Suppressor macrophage (primary cell): ENCODE measurements around the gene ZNRD2.

Experiments used
- DNase-seq, 4 experiments: peaks; one replicate each; pipeline ENCODE4 v3.0.0-alpha.2; 2020 to 2022

The ZNRD2 gene

DNA sequence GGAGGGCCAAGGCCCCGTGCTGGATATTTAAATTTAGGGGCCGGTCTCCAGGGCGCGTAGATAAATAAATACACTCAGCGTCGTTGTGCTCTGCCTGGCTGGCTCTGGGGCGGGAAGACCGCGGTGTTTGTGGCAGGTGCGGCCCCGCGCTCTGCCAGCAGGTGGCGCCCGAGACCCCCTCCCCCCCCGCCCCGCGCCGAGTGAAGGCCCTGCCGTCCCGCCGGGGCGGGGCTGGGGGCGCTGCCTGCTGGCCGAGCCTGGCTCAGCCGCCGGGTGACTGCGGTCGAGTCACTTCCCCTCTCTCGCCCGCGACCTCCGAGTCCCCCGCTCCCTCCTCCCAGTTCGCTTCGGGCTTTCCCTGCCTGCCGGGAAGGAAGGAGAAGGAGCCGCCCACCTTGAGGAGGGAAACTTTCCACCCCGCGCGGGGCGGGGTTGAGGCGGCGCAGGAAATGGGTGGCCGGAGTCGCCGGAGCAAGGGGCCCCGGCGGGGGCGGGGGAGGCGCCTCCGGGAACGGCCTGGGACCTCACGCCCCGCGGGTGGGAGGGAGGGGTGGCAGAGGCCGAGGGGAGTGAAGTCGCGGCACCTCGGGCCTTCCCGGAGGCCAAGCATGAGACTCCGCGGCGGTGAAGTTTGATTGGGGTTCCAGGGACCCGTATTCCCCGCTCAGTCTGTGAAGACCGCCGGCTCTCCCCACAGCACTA, 4.0 kb downstream of the ZNRD2 start:
- DNase-seq, result peak; percentile 98 to 99 (median 99)

DNA sequence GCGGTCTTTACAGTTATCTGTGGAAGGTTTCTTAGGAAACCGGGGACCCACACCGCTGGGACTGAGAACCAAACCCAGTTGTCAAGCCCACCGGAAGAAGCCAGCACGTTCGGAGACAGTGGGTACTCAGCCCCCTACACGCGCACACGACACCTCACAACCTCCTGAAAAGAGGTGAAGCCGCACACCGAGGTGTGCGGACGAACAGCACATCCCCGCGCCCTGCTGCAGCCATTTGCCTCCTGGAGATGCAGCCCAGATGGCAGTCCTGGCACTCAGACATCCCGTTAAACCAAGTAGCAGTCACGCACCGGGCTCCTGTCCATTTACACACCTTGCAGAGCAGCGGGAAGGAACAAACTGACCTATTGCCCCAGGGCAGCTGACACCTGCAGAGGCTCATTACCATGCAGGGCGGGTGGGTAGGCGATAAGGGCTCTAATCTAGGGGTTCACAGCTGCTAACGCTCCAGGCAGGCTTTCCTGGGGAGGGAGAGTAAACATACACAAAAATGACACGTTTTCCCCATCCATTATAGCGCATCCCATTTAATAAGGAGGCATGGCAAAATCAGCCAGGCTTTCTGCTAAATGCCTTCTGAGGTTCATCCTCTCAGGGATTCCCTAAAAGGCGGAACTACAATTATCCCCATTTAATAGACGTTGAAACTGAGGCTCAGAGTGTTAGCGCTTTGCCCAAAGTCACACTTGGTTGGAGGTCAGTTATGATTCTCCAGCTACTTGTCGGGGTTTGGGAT, 4.7 kb downstream of the ZNRD2 start:
- peak in 2 of 4 experiments; percentile 24 to 39 for DNase-seq

DNA sequence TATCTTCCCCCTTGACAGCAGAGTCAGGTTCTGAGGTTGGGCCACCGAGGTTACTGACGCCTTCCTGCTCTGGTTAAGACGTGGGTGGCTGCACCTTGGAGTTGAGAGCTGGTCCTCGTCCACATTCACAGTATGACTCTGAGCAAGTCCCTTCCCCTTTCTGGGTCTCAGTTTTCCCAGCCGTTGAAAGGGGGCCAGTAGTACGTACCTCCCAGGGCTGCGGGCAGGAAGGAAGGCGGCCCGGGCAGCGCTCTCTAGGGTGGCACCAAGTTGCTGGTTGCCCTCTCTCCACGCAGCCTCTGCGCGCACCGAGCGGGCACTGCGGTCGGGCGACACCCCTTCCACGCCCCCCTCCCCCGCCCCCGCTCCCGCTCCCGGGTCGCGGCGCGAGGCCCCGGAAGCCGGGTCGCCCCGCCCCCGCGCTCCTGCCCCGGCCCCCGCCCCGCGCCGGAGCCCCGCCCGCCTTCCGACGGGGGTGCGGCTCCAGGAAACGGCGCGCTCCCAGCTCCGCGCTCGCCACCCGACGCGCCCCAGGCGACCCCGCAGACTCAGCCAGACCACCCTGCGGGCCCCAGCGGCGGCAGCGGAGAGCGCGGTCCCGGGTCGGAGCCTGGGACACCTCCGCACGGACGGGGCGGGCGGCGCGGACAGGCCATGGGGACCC, 5.4 kb downstream of the ZNRD2 start, which contains the start of gene EHBP1L1:
Gene EHBP1L1, plus strand, starts transcription at position 486 of the 664 bp plus-strand sequence. CDS start 250 bp downstream, outside the sequence.
- DNase-seq, result peak; percentile 77 to 95 (median 92)

DNA sequence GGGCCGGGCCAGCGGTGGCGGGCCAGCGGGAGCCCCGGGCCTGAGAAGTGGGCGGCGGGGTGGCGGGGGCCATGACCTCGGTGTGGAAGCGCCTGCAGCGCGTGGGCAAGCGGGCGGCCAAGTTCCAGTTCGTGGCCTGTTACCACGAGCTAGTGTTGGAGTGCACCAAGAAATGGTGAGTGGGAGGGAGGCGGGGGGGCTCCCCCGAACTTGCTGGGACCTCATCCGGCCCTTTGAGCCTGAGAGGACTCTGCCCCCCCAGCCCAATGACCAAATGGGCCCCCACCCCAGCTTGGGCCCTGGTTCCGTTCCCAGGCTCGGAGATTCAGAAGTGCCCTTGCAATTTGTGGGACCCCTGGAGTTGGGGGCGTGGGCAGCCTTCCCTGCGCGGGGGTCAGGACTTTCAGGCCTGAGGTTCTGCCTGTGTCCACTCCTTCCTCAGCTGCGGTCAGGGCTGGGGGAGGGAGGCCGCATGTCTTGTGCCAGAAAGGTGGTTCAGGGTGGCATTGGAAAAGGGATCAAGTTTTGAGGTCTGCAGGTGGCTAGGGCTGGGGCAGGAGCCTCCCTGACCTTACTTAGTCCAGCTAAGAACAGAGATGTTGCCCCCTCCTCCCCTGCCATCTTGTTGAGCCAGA, 6.1 kb downstream of the ZNRD2 start:
- peak; percentile 40 to 79 (median 70) for DNase-seq

DNA sequence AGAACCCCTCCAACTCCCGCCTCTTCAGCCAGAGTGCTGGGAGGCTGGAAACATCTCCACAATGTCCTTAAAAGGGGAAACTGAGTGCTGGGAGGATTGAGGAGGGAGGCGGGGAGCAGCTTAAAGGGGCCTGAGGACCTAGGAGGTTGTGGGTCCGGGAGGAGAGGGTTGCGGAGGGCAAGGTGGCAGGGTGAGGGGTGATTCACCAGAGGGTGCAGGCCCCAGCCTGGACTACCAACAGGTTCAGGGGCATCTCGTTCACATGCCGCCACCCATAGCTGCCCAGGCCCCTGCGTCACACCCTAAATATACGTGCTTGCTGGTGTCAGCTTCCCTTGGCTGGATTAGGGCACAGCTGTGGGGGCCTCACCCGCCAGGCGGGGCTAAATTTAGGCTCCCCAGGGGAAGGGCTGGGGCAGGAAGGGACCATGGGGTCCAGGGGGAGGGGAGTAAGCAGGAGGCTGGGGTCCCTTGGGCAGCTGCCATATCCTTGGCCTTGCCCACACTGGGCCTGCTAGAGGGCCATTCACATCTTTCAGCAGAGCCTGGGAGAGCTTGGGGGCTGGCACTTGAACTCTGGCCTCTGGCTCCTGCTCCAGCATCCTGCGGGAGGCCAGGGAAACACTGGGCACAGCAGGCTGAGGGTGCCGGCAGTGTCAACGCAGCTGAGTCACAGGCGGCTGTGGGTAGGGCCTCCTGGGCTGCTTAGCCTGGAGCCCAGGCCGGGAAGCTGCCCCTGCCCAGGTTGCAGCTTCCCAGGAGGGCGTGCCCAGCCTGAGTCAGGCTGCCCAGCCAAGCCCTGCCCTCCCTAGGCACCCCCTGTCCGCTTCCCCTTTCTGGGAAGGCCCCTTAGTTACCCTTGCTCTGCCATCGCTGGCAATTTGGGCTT, 6.8 kb downstream of the ZNRD2 start:
- peak; percentile 92 to 96 (median 94) for DNase-seq

DNA sequence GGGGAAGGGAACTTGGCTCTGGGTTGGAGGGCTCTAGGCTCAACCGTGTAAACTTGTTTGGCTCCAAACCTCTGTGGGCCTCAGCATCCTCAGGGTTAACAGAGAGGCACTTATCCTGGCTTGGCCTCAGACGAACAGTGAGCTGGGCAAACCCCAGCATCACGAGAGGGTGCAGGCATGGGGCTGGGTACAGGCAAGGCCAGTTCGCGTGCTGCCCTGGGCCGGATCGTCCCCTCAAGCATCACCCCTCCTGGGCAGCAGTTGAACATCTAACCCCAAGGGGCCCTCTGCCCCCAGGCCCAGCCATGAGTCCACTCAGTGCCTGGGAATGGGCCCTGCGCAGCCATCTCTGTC, 7.5 kb downstream of the ZNRD2 start:
- no peak for DNase-seq

DNA sequence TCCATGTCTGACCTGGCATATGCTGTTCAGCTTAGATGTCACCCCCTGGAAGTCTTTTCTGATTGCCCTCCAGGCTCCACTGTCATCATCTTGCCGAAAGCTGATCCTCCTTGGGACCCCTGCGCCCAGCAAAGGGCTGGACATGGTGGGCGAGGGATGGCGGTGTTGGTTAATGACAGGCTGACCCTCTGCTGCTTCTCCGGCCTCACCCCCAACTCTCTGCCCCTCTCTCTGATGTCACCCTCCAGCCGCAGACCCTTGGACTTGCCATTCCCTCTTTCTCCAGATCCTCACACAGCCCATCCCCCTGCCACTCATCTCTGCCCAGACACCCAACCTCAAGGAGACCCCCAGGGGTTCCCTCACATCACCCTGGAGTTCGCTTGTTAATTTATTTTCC, 7.9 kb downstream of the ZNRD2 start:
- DNase-seq, result no peak

DNA sequence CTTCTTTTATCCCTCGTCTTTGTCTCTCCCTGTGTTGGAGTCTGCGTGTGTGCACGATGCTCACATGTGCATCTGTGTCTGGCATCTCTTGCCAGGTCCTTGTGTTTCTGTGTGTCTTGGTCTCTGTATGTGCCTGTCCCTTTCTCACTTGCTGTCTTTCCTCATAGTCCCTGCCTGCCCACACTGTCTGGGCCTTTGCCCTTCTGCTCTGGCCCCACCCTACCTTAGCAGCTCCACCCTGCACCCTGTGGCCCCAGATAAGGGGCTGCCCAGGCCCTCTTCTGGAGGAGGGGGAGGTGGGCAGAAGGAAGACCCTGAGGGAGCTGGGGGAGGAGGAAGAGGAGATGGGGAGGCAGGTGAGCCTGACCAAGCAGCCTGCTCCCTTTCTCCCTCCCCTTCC, 8.4 kb downstream of the ZNRD2 start:
- DNase-seq, result no peak

DNA sequence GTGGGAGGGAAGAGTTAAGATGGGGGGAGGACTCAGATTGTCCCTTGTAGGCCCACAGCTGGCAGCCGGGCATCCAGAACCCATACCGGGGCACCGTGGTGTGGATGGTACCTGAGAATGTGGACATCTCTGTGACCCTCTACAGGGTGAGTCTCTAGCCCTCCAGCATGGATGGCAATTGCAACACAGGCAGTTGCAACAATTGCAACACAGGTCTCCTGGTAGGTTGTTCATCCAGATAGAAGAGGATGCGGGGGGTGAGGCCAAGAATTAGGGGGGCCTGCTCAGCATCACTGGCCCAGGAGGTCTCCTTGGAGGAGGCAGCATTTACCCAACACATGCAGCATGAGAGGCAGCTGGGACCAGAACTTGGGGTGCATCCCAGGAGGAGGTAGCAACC, 9.0 kb downstream of the ZNRD2 start:
- DNase-seq, result no peak

DNA sequence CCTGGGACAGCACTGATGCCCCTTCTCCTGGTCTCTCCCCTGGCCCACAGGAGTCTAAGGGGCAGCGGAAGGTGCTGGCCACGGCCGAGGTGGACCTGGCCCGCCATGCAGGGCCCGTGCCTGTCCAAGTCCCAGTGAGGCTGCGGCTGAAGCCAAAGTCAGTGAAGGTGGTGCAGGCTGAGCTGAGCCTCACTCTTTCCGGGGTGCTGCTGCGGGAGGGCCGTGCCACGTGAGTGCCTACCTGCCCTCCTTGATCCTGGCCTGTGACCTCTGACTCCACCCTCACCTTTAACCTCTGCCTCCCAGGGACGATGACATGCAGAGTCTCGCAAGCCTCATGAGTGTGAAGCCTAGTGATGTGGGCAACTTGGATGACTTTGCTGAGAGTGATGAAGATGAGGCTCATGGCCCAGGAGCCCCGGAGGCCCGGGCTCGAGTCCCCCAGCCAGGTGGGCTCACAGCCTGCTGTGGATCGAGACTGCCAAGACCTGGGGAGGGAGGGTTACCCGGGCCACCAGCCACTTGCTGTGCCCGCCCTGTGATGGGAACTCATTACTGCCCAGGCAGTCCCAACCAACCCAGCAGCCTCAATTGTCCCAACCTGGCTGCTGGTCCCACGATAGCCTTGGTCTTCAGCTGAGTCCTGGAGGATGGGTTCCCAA, 9.9 kb downstream of the ZNRD2 start:
- no peak for DNase-seq

DNA sequence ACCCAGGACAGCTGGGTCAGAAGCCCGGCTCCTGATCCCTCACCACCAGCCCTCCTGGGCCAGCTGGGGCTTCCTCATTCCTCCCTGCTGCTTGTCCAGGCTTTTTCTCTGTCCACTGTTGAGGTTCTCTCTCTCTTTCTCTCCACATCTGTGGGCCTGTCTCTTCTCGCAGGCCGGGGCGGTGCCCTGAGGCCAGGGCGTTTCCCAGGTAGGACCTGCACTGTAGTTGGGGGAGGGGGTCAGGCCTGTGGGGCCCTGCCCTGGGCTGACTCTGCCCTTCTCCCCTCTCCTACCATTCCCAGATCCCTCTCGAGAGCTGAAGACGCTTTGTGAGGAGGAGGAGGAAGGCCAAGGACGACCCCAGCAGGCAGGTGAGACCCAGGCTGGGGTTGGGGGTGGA, 10.5 kb downstream of the ZNRD2 start:
- DNase-seq, result no peak

DNA sequence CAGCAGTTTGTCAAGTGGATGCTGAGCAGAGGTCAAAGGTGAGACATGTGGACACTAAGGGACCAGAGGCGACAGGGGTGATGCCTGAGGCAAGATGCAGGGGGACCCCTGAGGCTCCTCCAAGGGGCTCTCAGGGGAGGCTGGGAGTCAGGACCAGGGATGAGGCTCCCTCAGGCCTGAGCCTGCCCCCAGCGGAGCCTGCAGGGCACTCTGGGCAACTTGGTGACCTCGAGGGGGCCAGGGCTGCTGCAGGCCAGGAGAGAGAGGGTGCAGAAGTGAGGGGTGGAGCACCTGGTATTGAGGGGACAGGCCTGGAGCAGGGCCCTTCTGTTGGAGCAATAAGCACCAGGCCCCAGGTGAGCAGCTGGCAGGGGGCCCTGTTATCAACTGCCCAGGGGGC, 11.7 kb downstream of the ZNRD2 start:
- no peak for DNase-seq

DNA sequence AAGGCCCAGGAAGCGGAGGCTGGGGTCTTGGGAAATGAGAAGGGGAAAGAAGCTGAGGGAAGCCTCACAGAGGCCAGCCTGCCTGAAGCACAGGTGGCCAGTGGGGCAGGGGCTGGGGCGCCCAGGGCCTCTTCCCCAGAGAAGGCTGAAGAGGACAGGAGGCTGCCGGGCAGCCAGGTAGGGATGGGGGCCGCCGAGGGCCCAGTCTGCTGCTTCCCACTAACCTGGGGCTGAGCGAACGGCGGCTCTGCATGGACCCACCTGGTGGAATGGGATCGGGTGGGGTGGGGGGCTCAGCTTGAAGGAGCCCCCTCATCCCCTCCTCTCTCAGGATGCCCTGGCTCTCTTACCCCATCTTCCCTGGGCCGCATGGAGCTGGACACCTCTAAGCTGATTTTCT, 13.3 kb downstream of the ZNRD2 start:
- DNase-seq, result no peak

DNA sequence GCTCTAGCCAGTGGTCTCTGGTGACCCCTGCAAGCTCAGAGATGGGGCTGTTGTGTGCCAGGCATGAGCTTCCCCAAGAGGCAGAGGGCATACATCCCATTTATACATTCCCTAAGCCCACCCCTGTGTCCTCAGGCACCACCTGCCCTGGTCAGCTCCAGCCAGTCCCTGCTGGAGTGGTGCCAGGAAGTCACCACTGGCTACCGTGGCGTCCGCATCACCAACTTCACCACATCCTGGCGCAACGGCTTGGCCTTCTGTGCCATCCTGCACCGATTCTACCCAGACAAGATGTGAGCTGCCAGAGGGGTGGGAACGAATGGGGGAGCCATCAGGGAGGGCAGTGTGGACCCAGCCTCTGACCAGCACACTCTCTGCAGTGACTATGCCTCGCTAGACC, 13.8 kb downstream of the ZNRD2 start:
- no peak for DNase-seq

DNA sequence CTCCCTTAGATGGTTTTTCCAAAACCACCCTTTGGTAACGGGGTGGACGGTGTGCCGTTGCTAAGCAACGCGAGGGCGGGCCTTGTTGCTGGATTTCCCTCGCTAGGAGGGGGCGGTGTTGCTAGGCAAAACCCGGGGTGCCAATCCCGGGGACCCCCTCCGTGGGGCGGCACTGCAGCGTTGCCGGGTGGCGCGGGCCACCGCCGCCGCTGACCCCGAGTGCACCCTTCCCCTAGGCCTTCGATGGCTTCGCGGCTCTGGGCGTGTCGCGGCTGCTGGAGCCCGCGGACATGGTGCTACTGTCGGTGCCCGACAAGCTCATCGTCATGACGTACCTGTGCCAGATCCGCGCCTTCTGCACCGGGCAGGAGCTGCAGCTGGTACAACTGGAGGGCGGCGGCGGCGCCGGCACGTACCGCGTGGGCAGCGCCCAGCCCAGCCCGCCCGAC, 14.5 kb downstream of the ZNRD2 start:
- no peak for DNase-seq

DNA sequence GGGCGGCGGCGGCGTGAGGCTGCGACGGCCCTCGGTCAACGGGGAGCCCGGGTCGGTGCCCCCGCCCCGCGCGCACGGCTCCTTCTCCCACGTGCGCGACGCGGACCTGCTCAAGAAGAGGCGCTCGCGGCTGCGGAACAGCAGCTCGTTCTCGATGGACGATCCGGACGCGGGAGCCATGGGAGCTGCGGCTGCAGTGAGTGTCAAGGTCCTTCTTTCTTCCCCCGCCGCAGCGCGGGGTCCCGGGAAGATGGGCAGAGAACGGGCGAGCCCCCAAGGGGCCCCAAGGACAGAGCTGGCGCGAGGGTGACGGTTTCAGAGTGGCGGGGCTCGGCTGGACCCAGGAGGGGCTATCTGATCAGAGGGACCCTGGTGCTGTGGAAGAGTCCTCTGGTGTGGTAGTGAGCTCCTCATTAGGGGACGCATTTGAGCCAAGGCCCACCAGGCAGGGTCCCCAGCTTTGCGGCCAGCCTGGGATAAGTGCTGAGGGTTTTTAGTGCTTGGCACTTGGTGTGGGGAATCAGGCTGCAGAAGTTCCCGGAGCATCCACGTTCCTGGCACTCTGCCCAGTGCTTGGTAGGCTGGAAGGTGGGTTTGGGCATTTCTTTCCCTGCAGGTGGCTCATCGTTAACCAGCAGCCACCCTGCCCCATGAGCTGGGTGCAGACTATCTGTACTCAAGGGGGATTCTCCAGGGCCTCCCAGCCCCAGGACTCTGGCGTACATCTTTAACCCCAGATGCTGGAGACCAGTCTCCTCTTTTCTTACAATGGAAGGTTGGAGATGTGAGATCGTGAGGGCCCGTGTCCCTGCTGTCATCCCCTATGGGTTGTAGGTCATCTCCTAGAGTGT, 15.3 kb downstream of the ZNRD2 start:
- DNase-seq, result no peak

DNA sequence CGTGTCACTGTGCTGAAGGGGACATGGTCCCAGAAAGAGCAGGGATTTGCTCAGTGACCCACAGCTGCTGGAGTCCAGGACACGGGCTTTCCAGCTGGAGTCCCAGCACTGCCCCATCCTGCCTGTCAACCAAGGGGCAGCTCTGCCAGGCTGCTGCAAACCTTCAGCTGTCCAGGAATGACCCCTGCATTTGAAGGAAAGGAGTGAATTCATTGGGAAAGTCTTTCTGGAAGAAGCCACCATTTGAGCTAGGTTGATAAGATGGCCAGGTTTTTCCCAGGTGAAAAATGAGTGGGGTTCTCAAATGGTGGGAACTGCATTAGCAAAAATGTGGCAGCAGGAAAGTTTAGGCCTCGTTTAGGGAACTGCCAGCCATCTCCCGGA, 16.0 kb downstream of the ZNRD2 start:
- DNase-seq, result no peak

DNA sequence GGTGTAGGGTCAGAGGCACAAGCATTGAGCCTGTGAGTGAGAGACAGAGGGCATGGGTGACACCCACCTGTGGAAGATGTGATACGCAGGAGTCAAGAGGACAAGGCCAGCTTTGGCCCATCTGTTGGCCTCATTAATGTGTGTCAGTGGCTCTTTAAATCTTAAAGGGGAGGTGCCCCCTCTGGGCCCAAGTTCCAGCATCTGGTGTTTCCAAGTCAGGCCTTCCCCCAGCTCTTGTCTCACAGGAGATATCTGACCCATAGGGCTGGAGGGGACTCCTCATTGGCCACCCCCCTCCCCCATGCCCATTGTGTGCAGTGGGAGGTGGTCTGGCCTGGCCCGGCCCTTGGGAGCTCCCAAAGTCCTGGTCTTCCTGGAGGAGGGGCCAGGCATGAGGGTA, 16.4 kb downstream of the ZNRD2 start:
- DNase-seq, result peak; percentile 38 to 65 (median 56)

DNA sequence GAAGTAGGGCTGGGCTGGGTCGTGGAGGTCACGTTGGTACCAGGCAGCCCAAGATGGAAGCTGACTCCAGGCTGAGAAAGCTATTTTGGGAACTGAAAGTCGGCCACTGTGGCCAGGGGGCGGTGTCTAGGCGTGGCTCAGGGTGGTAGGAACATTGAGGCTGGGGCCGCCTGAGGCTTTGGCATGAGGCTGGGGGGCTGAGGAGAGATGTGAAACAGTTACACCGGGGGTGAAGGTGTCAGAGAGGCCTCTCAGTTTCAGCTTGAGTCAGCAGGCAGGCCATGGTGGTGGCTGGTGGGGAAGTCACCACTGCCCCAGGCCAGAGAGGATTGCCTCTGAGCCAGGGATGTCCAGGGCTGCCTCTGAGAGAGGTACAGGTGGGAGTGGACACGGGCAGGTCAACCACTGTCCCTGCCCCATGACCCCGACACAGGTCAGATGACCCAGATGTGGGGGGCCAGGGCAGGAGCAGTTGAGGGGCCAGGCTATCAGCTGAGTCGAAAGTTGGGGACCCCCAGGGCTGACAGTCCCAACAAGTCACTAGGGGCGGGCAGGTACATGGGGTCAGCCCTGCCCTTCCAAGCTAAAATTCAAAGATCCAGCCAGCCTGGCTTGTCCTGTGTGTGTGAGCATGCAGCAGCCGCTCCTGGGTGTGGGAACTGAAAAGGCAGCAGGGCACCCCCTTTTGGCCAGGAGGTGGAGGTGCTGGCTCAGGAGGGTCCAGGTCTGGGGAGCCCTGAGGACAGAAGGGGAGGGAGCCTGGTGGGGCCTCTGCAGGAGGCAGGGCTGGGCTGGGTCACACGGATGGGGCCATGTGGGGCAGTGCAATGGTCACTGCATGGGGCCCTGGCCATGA, 18.1 kb downstream of the ZNRD2 start:
- DNase-seq, result peak; percentile 67 to 87 (median 82)
